GM13976 (cell line): ENCODE measurements around the gene MTPN.

Experiments used
- DNase-seq: peaks from one replicate; pipeline ENCODE4 v3.0.0; 2012; ENCODE audit warnings: low spot score
- CTCF ChIP-seq: IDR thresholded peaks from 2 replicates; pipeline ENCODE4 v1.5.1; 2012; ENCODE audit warnings: borderline replicate concordance, mild to moderate bottlenecking; ENCODE audit not compliant: insufficient read depth; ENCODE audit errors: extremely low read depth, missing control alignments, control extremely low read depth
- in situ Hi-C: fragments of 300-500 bp; cut with MboI; formaldehyde crosslinking; loops from one replicate; pipeline ENCODE4 v1.12.0; 2022; ENCODE audit warnings: low sequenced_read_pairs, mixed read lengths, inconsistent platforms; ENCODE audit not compliant: unreplicated experiment

Gene MTPN

GRCh38 chr7:135991322-135991721, 14.2 kb upstream of the MTPN start:
- in situ Hi-C loops, result no loop called here
- TF ChIP-seq CTCF, result no peak
- no peak for DNase-seq

GRCh38 chr7:135990258-135990657, 13.1 kb upstream of the MTPN start:
- no peak for DNase-seq
- in situ Hi-C loops, result no loop called here
- TF ChIP-seq CTCF, result no peak

GRCh38 chr7:135981958-135982646, 4.9 kb upstream of the MTPN start:
- in situ Hi-C loops, result no loop called here
- TF ChIP-seq CTCF, result no peak
- no peak for DNase-seq

- in situ Hi-C loops, result no loop called here
- DNase-seq, result peak; percentile 35
- no peak for TF ChIP-seq CTCF
Observed at GRCh38 chr7:135980665-135981180, 3.6 kb upstream of the MTPN start.

DNA sequence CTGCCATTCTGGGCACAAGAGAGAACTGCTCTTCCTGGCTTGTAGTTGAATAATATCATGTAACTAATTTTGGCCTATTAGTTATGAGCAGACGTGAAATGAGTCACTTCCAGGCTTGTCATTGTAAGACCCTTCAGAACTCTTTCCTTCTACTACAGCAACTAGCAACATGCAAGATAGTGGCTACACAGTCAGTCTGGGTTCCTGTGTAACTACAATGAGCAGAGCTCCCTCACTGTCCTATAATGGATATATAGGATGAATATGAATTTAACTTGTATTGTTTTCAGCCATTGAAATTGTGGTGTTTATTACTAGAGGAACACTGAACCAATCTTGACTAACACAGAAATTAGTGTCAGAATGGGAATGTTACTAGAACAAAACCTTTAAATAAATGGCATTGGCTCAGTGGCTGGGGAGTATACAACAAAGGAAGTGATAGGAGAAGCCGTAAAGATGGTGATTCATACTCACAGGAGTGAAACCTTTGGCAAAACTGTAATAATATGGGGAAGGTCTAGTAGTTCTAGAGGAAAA, 2.9 kb upstream of the MTPN start:
- in situ Hi-C loops, result no loop called here
- DNase-seq, result no peak
- TF ChIP-seq CTCF, result no peak

DNA sequence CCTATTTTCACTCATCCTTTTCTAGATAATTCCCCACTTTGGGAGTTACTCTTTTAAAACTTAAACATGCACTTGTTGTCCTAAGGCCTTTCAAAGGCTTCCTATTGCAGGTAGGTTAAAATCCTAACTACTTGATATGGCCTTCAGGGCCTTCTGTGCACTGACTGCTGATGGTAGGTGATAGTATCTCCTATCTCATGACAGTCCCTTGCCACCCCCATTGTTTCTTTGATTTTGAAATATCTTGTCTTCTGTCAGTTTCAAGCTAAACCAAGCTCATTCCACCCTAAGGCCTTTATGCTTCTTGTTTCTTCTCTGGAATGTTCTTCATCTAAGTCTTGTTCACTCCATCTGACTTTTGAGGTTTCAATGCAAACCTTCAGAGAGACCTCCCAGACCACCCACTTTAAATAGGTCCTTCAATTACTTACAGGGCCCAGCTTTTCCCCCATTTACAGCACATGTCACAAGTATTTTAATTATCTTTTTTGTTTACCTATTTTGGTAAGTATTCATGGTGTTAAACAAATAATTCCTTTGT, 2.4 kb upstream of the MTPN start:
- in situ Hi-C loops, result no loop called here
- DNase-seq, result no peak
- no peak for TF ChIP-seq CTCF
